A549 treated with Hydrocortisone at 1 μM for 4 hours (cell line): ENCODE results near the gene COL4A6. TPM values are rescaled to one million over a fixed set of nuclear protein-coding genes. Genes with fewer than 3 reads are reported as not detected.

Experiments
- total RNA-seq: library from RNA; stranded (reverse); fragments of 200-300 nt; extraction: Qiagen RNA extraction; gene quantifications from 5 replicates; pipeline ENCODE4 v1.2.3, GENCODE V29; 2022

Gene COL4A6
- total RNA-seq: 13.0 to 18.8 TPM (median 15.3 TPM) in 5 replicates

GRCh38 chrX:108438110-108438623 is at the start of gene COL4A6:
COL4A6 (minus strand) TSS chrX:108438422; CDS start chrX:108438196, 226 bp downstream.

GRCh38 chrX:108439426-108439942 is 1.3 kb upstream of the COL4A6 start, which contains the start of gene COL4A5:
COL4A5 (plus strand) TSS chrX:108439838; CDS start chrX:108440126, 288 bp downstream.

Other genes with a start within 250 kb of the COL4A6 start
- 8.1 to 17.2 TPM (median 11.8 TPM) in 5 replicates for gene COL4A5, start 1.4 kb upstream of the COL4A6 start, total RNA-seq